ENCODE results near the gene AP3D1.

Gene AP3D1

DNA sequence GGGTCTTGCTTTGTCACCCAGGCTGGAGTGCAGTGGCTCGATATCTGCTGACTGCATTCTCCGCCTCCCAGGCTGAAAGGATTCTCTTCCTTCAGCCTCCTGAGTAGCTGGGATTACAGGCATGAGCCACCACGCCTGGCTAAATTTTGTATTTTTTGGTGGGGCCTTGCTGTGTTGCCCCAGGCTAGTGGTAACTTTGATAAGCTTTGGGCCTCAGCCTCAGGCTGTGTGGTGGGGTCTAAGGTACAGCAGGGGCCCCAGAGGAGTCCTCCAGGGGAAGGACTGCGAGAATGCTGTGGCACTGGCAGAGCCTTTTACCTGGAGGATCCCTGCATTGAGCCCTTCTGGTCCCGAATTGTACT lies 19.6 kb upstream of the AP3D1 start:
- no peak overlapping the region for H3K9ac ChIP-seq
- no peak overlapping the region for H2AFZ ChIP-seq (ENCODE audit: low read depth)
- peaks cover 28% of the 10 kb centered on the region; the same call in 1 of the 2 replicates for H4K20me1 ChIP-seq (ENCODE audit: insufficient read depth)
- peaks cover 100% of the 10 kb centered on the region for H3K79me2 ChIP-seq (ENCODE audit: insufficient read depth, low read depth)
- no peak for TF ChIP-seq CTCF (conservative IDR thresholded peaks at IDR 0.05; ENCODE audit: low read depth, low read length)
- H3K4me2 ChIP-seq: no peak overlapping the region
- peaks cover 11% of the 10 kb centered on the region for H3K4me1 ChIP-seq (ENCODE audit: low read depth, poor library complexity, severe bottlenecking)
- H3K4me3 ChIP-seq (IDR thresholded peaks at IDR 0.05; ENCODE audit: insufficient read depth, low read depth, low read length): no peak overlapping the region
- no peaks in the 10 kb centered on the region for H3K36me3 ChIP-seq (ENCODE audit: insufficient read depth)
- no peak overlapping the region for H3K27ac ChIP-seq
- H3K27me3 ChIP-seq (ENCODE audit: insufficient read depth, low read depth): no peaks in the 10 kb centered on the region

DNA sequence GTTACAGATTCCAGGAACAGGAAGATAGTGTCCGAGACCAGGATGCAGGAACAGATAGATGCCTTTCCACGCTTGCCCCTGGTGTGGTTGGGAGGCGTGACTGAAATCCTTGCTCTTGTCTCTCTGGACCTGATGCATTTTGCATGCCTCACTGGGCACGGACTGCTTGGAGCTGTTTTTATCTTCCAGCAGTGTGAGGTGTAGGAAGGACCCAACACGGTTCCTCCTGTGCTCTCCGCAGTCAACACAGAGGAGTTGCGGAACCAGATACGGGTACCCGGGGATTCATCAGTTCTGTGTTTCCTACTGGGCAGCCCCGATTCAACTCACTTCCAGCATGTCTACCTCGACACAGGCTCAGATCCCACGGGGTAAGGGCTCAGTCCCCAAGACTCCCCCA lies 18.9 kb upstream of the AP3D1 start:
- Histone ChIP-seq H3K9ac (no peak overlapping the region), H3K27ac (no peak overlapping the region), H3K4me1 (ENCODE audit: low read depth, poor library complexity, severe bottlenecking) (peaks cover 11% of the 10 kb centered on the region), H4K20me1 (ENCODE audit: insufficient read depth) (peaks cover 23% of the 10 kb centered on the region; the same call in 1 of the 2 replicates), H2AFZ (ENCODE audit: low read depth) (no peak overlapping the region), H3K4me3 (IDR thresholded peaks at IDR 0.05; ENCODE audit: insufficient read depth, low read depth, low read length) (no peak overlapping the region), H3K4me2 (no peak overlapping the region), H3K36me3 (ENCODE audit: insufficient read depth) (no peaks in the 10 kb centered on the region), H3K27me3 (ENCODE audit: insufficient read depth, low read depth) (no peaks in the 10 kb centered on the region), H3K79me2 (ENCODE audit: insufficient read depth, low read depth) (peaks cover 100% of the 10 kb centered on the region)
- TF ChIP-seq CTCF (conservative IDR thresholded peaks at IDR 0.05; ENCODE audit: low read depth, low read length): no peak

- Histone ChIP-seq H3K36me3 (ENCODE audit: insufficient read depth) (no peaks in the 10 kb centered on the region), H3K9ac (no peak overlapping the region), H3K27ac (no peak overlapping the region), H3K4me3 (IDR thresholded peaks at IDR 0.05; ENCODE audit: insufficient read depth, low read depth, low read length) (no peak overlapping the region), H3K4me1 (ENCODE audit: low read depth, poor library complexity, severe bottlenecking) (peaks cover 11% of the 10 kb centered on the region), H3K4me2 (no peak overlapping the region), H3K79me2 (ENCODE audit: insufficient read depth, low read depth) (peaks cover 93% of the 10 kb centered on the region), H4K20me1 (ENCODE audit: insufficient read depth) (peaks cover 23% of the 10 kb centered on the region; the same call in 1 of the 2 replicates), H2AFZ (ENCODE audit: low read depth) (no peak overlapping the region), H3K27me3 (ENCODE audit: insufficient read depth, low read depth) (no peaks in the 10 kb centered on the region)
- TF ChIP-seq CTCF (conservative IDR thresholded peaks at IDR 0.05; ENCODE audit: low read depth, low read length): no peak
These were observed 17.5 kb upstream of the AP3D1 start for GRCh38 chr19:2168619-2169424.

DNA sequence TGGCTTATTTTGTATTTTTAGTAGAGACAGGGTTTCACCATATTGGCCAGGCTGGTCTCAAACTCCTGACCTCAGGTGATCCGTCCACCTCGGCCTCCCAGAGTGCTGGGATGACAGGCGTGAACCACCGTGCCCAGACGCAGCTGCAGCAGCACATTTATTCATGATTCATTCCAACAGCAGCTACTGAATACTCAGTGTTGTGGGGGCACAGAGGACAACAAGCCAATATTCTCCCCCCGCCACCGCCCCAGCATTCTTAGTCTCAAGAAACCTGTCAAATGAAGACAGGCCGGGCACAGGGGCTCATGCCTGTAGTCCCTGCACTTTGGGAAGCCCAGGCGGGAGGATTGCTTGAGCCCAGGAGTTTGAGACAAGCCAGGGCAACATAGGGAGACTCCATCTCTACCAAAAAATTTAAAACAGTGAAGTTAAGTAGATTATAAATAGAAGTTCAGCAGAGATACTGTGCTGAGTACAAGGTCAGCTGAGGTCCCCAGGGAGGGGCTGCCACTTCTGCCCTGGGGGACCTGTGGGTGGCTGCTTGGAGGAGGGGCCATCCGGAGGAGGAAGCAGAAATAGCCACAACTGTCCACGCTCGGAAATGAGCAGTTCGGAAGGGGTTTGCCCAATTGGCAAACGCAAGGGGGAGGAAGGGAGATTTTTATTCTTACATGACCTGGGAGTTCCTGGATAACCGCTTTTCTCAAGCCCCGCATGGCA lies 16.7 kb upstream of the AP3D1 start:
- Histone ChIP-seq H3K4me3 (IDR thresholded peaks at IDR 0.05; ENCODE audit: insufficient read depth, low read depth, low read length) (no peak overlapping the region), H3K27ac (no peak overlapping the region), H2AFZ (ENCODE audit: low read depth) (no peak overlapping the region), H3K27me3 (ENCODE audit: insufficient read depth, low read depth) (no peaks in the 10 kb centered on the region), H4K20me1 (ENCODE audit: insufficient read depth) (peaks cover 23% of the 10 kb centered on the region; the same call in 1 of the 2 replicates), H3K9ac (no peak overlapping the region), H3K4me1 (ENCODE audit: low read depth, poor library complexity, severe bottlenecking) (peaks cover 12% of the 10 kb centered on the region), H3K4me2 (no peak overlapping the region), H3K79me2 (ENCODE audit: insufficient read depth, low read depth) (peaks cover 86% of the 10 kb centered on the region), H3K36me3 (ENCODE audit: insufficient read depth) (no peaks in the 10 kb centered on the region)
- no peak for TF ChIP-seq CTCF (conservative IDR thresholded peaks at IDR 0.05; ENCODE audit: low read depth, low read length)
